Panc1 (cell line): ENCODE data around the gene HS1BP3. TPM values are rescaled to one million over a fixed set of nuclear protein-coding genes. Genes with fewer than 3 reads are reported as not detected.
A peak's percentile ranks its signal among the peaks of the same experiment; 100 is the strongest.

Experiments used
- ATAC-seq: fragments of 200-7000 bp; cut with Tn5 transposase; 2 replicates; pipeline ENCODE4 v1.9.1; 2020; ENCODE audit warnings: mild to moderate bottlenecking, moderate library complexity
- BruUV-seq: library from RNA; stranded (reverse); fragments of 400-500 nt; replicated peaks from 2 replicates; lab custom pipeline; 2021; lab: Mats Ljungman, UMichigan
- CTCF ChIA-PET: fragments of 300-600 bp; sonication (Branson Sonifier 250); formaldehyde crosslinking; loops from one replicate; lab custom pipeline; 2022; ENCODE audit warnings: antibody characterized with exemption; lab: Charles Lee
- POLR2A ChIA-PET: fragments of 300-600 bp; sonication (Branson Sonifier 250); formaldehyde crosslinking; loops from one replicate; lab custom pipeline; 2022; ENCODE audit warnings: antibody characterized with exemption; lab: Charles Lee
- DNase-seq: peaks from one replicate; pipeline ENCODE4 v3.0.0-alpha.2; 2010; ENCODE audit warnings: low read depth, low spot score
- H3K27ac ChIP-seq: 2 replicates; pipeline ENCODE4 v1.5.1; 2011; ENCODE audit warnings: mild to moderate bottlenecking, low read length, inconsistent platforms
- H3K27me3 ChIP-seq: fragments of 200-500 bp; sonication (Bioruptor generic); 2 replicates; pipeline ENCODE4 v1.6.0; 2014; ENCODE audit warnings: low read length, inconsistent platforms; ENCODE audit not compliant: control insufficient read depth, insufficient read depth
- H3K36me3 ChIP-seq: fragments of 200-500 bp; sonication (Bioruptor generic); 2 replicates; pipeline ENCODE4 v1.5.1; 2014; ENCODE audit warnings: inconsistent platforms, mild to moderate bottlenecking, low read length, moderate library complexity; ENCODE audit not compliant: control insufficient read depth, insufficient read depth
- H3K4me1 ChIP-seq: 2 replicates; pipeline ENCODE4 v1.5.1; 2011; ENCODE audit warnings: inconsistent platforms, mild to moderate bottlenecking, low read length, moderate library complexity; ENCODE audit not compliant: control insufficient read depth, insufficient read depth
- H3K4me3 ChIP-seq, 2 experiments: 2 replicates each; pipeline ENCODE4 v1.5.1; 2011 to 2012; ENCODE audit warnings: low read depth in 2 of 2, low read length in 2 of 2, mild to moderate bottlenecking in 2 of 2, inconsistent platforms in 1 of 2, moderate library complexity in 1 of 2
- H3K9me3 ChIP-seq: fragments of 200-500 bp; sonication (Bioruptor generic); 2 replicates; pipeline ENCODE4 v1.5.1; 2014; ENCODE audit warnings: low read depth, mild to moderate bottlenecking, inconsistent platforms, low read length, moderate library complexity; ENCODE audit not compliant: control insufficient read depth, insufficient read depth
- CTCF ChIP-seq: fragments of 450-650 bp; IDR thresholded peaks from 2 replicates; pipeline ENCODE4 v1.5.1; 2017; ENCODE audit warnings: mild to moderate bottlenecking
- POLR2AphosphoS5 ChIP-seq: IDR thresholded peaks from 2 replicates; pipeline ENCODE4 v1.6.1; 2012; ENCODE audit warnings: mild to moderate bottlenecking, low read depth, low read length, moderate library complexity
- REST ChIP-seq, 2 experiments: IDR thresholded peaks; 2 replicates each; pipeline ENCODE4 v1.6.1; 2011 to 2012; ENCODE audit warnings: low read depth in 2 of 2, control low read depth in 1 of 2, low read length in 1 of 2, mild to moderate bottlenecking in 1 of 2, moderate library complexity in 1 of 2; ENCODE audit not compliant: insufficient read depth in 1 of 2
- SIN3A ChIP-seq: IDR thresholded peaks from 2 replicates; pipeline ENCODE4 v1.6.1; 2012; ENCODE audit warnings: low read depth, mild to moderate bottlenecking, low read length, moderate library complexity, borderline replicate concordance; ENCODE audit not compliant: insufficient read depth
- TCF7L2 ChIP-seq: IDR thresholded peaks from 2 replicates; pipeline ENCODE4 v1.6.1; 2011; ENCODE audit warnings: mild to moderate bottlenecking, low read depth, low read length, inconsistent platforms
- in situ Hi-C: cut with HindIII; loops from 2 replicates; pipeline ENCODE4 v1.10.0; 2016; ENCODE audit warnings: low sequenced_read_pairs, low pct_unique_long_range_greater_than_20kb
- intact Hi-C: fragments of 100-400 bp; cut with micrococcal nuclease; formaldehyde crosslinking; loops from one replicate; pipeline ENCODE4 v1.10.0; 2022; ENCODE audit not compliant: unreplicated experiment
- total RNA-seq: library from RNA; stranded (reverse); gene quantifications from one replicate; pipeline ENCODE4 v1.2.1, GENCODE V29; 2021; ENCODE audit not compliant: unreplicated experiment

Gene HS1BP3
- total RNA-seq, 1 experiment from 2014 or later: 46.1 TPM

GRCh38 chr2:20584399-20585358 lies 66.2 kb downstream of the HS1BP3 start:
- Histone ChIP-seq H3K4me3 (no peak overlapping the region), H3K27me3 (no peaks in the 10 kb centered on the region), H3K27ac (peak overlapping the region; percentile 83), H3K9me3 (no peaks in the 10 kb centered on the region), H3K4me1 (peaks cover 25% of the 10 kb centered on the region), H3K36me3 (no peaks in the 10 kb centered on the region)
- in situ Hi-C loops (no loop called here), intact Hi-C loops (no loop called here)
- no TSS peak for BruUV-seq
- POLR2A ChIA-PET: no interaction called here
- ATAC-seq: peak; percentile 88
- CTCF ChIA-PET: no interaction called here
- DNase-seq: peak; percentile 59
- TF ChIP-seq CTCF: no peak
- TF ChIP-seq POLR2AphosphoS5: 0 out of 2 replicates have a peak, but pooled peaks have one; percentile 41
- TF ChIP-seq REST (IDR thresholded peaks at IDR 0.05; ENCODE audit: insufficient read depth in 1 of 2, low read depth in 2 of 2, low read length in 1 of 2): no peak
- TF ChIP-seq TCF7L2: no peak

- Histone ChIP-seq H3K27me3 (no peaks in the 10 kb centered on the region), H3K4me1 (peaks cover 31% of the 10 kb centered on the region), H3K27ac (peak overlapping the region; percentile 83), H3K36me3 (no peaks in the 10 kb centered on the region), H3K9me3 (no peaks in the 10 kb centered on the region), H3K4me3 (no peak overlapping the region)
- TF ChIP-seq SIN3A (no peak), REST (IDR thresholded peaks at IDR 0.05; ENCODE audit: insufficient read depth in 1 of 2, low read depth in 2 of 2, low read length in 1 of 2) (no peak), POLR2AphosphoS5 (no peak), TCF7L2 (no peak), CTCF (no peak)
- CTCF ChIA-PET: no interaction called here
- in situ Hi-C loops: no loop called here
- BruUV-seq: no TSS peak
- ATAC-seq (peak; percentile 81), DNase-seq (no peak)
- POLR2A ChIA-PET: no interaction called here
- intact Hi-C loops: no loop called here
These were observed 66.9 kb downstream of the HS1BP3 start for GRCh38 chr2:20584045-20584398.
